Body of pancreas (tissue), 4 donors: Measurements from ENCODE around the gene ATF3.

Experiments used
- POLR2A ChIP-seq, 3 donors: fragments of 450-650 bp; IDR thresholded peaks; one replicate each; pipeline ENCODE4 v1.6.1; 2016; ENCODE audit warnings: antibody characterized with exemption in 3 of 3, mild to moderate bottlenecking in 2 of 3
- TF ChIP-seq, protein P1 (sequence below), 7 experiments: fragments of 450-650 bp in 4 of 7; fragments of 200-600 bp in 3 of 7; sonication (generic) in 3 of 7; IDR thresholded peaks; one replicate each; pipeline ENCODE4 v1.5.1; 2016 to 2019; ENCODE audit warnings: antibody characterized with exemption in 7 of 7

DNA sequence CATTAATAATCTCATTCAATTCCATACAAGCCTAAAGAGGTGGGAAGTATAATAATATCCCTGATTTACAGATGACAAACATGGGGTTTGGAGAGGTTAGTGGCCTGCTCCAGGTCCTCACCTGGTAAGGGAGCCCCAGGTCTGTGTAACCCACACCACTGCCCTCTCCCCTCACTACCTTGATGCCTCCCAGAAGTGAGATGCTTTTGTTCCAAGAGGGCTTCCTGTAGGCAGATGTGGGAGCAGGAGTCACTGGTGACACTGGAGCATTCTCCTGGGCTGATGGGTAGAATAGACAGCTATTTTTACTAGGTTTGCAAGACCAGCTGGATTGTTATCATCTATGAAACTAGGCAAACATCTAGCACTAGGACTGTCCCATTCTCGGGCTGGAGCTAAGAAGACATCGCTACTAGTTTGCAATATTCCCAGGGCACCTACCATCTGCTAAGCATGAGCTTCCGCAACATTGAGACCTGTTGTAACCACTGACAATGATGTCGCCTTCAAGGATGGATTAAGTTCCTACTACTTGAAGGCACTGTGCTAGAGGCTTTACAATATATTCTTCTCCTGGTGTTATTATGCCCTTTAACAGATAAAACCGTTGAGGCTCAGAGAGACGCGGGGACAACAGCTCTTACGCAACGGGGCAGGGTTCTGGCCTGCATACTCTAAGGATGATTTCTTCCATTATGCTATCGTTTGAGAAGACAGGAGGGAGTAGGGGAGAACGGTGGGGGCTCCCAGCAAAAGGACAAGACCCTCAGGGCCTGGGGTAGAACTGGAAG, 56.0 kb downstream of the ATF3 start:
- TF ChIP-seq, protein P1, sequence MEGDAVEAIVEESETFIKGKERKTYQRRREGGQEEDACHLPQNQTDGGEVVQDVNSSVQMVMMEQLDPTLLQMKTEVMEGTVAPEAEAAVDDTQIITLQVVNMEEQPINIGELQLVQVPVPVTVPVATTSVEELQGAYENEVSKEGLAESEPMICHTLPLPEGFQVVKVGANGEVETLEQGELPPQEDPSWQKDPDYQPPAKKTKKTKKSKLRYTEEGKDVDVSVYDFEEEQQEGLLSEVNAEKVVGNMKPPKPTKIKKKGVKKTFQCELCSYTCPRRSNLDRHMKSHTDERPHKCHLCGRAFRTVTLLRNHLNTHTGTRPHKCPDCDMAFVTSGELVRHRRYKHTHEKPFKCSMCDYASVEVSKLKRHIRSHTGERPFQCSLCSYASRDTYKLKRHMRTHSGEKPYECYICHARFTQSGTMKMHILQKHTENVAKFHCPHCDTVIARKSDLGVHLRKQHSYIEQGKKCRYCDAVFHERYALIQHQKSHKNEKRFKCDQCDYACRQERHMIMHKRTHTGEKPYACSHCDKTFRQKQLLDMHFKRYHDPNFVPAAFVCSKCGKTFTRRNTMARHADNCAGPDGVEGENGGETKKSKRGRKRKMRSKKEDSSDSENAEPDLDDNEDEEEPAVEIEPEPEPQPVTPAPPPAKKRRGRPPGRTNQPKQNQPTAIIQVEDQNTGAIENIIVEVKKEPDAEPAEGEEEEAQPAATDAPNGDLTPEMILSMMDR (IDR thresholded peaks at IDR 0.05): no peak
- TF ChIP-seq POLR2A (IDR thresholded peaks at IDR 0.05): no peak
